K562 (cell line): ENCODE measurements around the gene CAMSAP3. TPM values are rescaled to one million over a fixed set of nuclear protein-coding genes. Genes with fewer than 3 reads are reported as not detected.

Source experiments
- CEBPG ChIP-seq, 3 experiments: fragments of 200-800 bp in 1 of 3; sonication (Bioruptor generic) in 1 of 3; sonication (generic) in 1 of 3; formaldehyde crosslinking in 1 of 3; IDR thresholded peaks in 2 of 3; conservative IDR thresholded peaks in 1 of 3; 2 replicates each; pipeline versions ENCODE4 v1.6.1 to v1.8.0; 2016 to 2022; ENCODE audit warnings: missing compliant biosample characterization in 2 of 3, missing genetic modification characterization in 2 of 3, mild to moderate bottlenecking in 1 of 3, missing genetic modification reagents in 1 of 3
- CHD7 ChIP-seq: fragments of 200-600 bp; sonication (generic); IDR thresholded peaks from one replicate; pipeline ENCODE4 v1.6.1; 2012; ENCODE audit warnings: mild to moderate bottlenecking, low read depth, low read length, inconsistent platforms
- MAFF ChIP-seq: IDR thresholded peaks from 2 replicates; pipeline ENCODE4 v1.6.1; 2012; ENCODE audit warnings: low read length, improper control_type of control experiment
- MAX ChIP-seq: sonication (generic); formaldehyde crosslinking; IDR thresholded peaks from 2 replicates; pipeline ENCODE4 v1.9.0; 2022; ENCODE audit warnings: mild to moderate bottlenecking, missing genetic modification reagents
- MCM5 ChIP-seq: fragments of 450-650 bp; IDR thresholded peaks from 2 replicates; pipeline ENCODE4 v1.6.1; 2016; ENCODE audit warnings: low read depth
- NCOA2 ChIP-seq, 2 experiments: fragments of 450-650 bp; IDR thresholded peaks; 2 replicates each; pipeline ENCODE4 v1.6.1; 2018; ENCODE audit warnings: mild to moderate bottlenecking in 2 of 2, moderate library complexity in 1 of 2; ENCODE audit not compliant: partially characterized antibody in 2 of 2
- RBBP5 ChIP-seq: fragments of 200-600 bp; sonication (generic); IDR thresholded peaks from 2 replicates; pipeline ENCODE4 v1.6.1; 2012; ENCODE audit warnings: borderline replicate concordance, mild to moderate bottlenecking, low read length, control low read depth, inconsistent platforms; ENCODE audit not compliant: insufficient read depth, poor library complexity, severe bottlenecking
- RFX5 ChIP-seq: IDR thresholded peaks from 2 replicates; pipeline ENCODE4 v1.6.1; 2011; ENCODE audit warnings: low read depth, mild to moderate bottlenecking, improper control_type of control experiment, low read length
- SAFB ChIP-seq: fragments of 200-400 bp; formaldehyde crosslinking; IDR thresholded peaks from 2 replicates; pipeline ENCODE4 v1.6.1; 2017; ENCODE audit warnings: low read depth, low read length, borderline replicate concordance
- ZNF224 ChIP-seq: sonication (generic); formaldehyde crosslinking; IDR thresholded peaks from 2 replicates; pipeline ENCODE4 v1.8.0; 2022; ENCODE audit warnings: mild to moderate bottlenecking, missing genetic modification reagents
- ZNF282 ChIP-seq: sonication (generic); formaldehyde crosslinking; IDR thresholded peaks from 2 replicates; pipeline ENCODE4 v1.8.1; 2023; ENCODE audit warnings: missing genetic modification reagents
- ZNF589 ChIP-seq: fragments of 200-800 bp; sonication (Bioruptor generic); IDR thresholded peaks from 2 replicates; pipeline ENCODE4 v1.6.1; 2016; ENCODE audit warnings: low read depth, missing genetic modification characterization, missing compliant biosample characterization
- polyA plus RNA-seq, 8 experiments: library from polyadenylated mRNA; depleted of rRNA in 4 of 8; stranded (reverse) in 5 of 8; unstranded in 3 of 8; fragments of >200 nt; fragmentation: Nextera tagmentation in 2 of 8; fragmentation: Illumina TruSeq in 1 of 8; extraction: Ambion mirVana in 2 of 8; extraction: Trizol in 1 of 8; gene quantifications; 2 replicates each; pipeline versions ENCODE4 v1.2.1 to v1.2.3, GENCODE V29; 2011 to 2014; ENCODE audit warnings: inconsistent platforms in 1 of 8, missing spikeins in 1 of 8
- total RNA-seq, 7 experiments: library from RNA; depleted of rRNA in 6 of 7; stranded (reverse); fragments of >200 nt in 6 of 7; fragmentation: Illumina TruSeq in 2 of 7; extraction: Trizol in 2 of 7; gene quantifications; 2 replicates each; pipeline versions ENCODE4 v1.2.1 to v1.2.3, GENCODE V29; 2011 to 2021; ENCODE audit warnings: low replicate concordance in 1 of 7
- TF ChIP-seq, protein P1 (sequence below): fragments of 250-450 bp; sonication (Bioruptor Pico); IDR thresholded peaks from 2 replicates; pipeline ENCODE4 v1.5.0; 2020; ENCODE audit warnings: mild to moderate bottlenecking

The CAMSAP3 gene
- total and polyA plus RNA-seq, 9 of the 15 experiments (the other 6 are each of a cell fraction or from before 2014, with no cell fraction given), result 0.01 to 0.89 (median 0.22) TPM; not detected in 1

GRCh38 chr19:7562646-7563393, 32.8 kb upstream of the CAMSAP3 start (continued):
- no peak for TF ChIP-seq CHD7
- TF ChIP-seq, protein P1, sequence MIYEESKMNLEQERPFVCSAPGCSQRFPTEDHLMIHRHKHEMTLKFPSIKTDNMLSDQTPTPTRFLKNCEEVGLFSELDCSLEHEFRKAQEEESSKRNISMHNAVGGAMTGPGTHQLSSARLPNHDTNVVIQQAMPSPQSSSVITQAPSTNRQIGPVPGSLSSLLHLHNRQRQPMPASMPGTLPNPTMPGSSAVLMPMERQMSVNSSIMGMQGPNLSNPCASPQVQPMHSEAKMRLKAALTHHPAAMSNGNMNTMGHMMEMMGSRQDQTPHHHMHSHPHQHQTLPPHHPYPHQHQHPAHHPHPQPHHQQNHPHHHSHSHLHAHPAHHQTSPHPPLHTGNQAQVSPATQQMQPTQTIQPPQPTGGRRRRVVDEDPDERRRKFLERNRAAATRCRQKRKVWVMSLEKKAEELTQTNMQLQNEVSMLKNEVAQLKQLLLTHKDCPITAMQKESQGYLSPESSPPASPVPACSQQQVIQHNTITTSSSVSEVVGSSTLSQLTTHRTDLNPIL (CRISPR knock-in tag), result no peak
- peak; percentile 68 for TF ChIP-seq RFX5
- no peak for TF ChIP-seq SAFB
- TF ChIP-seq ZNF224 (CRISPR knock-in tag), result peak; percentile 99
- TF ChIP-seq ZNF589 (CRISPR knock-in tag), result peak; percentile 91; the same call in 1 of the 2 replicates
- no peak for TF ChIP-seq MCM5
- TF ChIP-seq NCOA2 (IDR thresholded peaks at IDR 0.05; ENCODE audit: partially characterized antibody in 2 of 2), result no peak
- peak; percentile 59; the same call in 1 of the 2 replicates for TF ChIP-seq CEBPG (CRISPR knock-in tag; IDR thresholded peaks at IDR 0.05)
- TF ChIP-seq CEBPG (tag; conservative IDR thresholded peaks at IDR 0.05 in 1 of 2, IDR thresholded peaks at IDR 0.05 in 1 of 2), result no peak
- TF ChIP-seq ZNF282 (CRISPR knock-in tag), result peak; percentile 98; the same call in 1 of the 2 replicates
- TF ChIP-seq MAX, result peak; percentile 75; the same call in 1 of the 2 replicates
- no peak for TF ChIP-seq MAFF
- no peak for TF ChIP-seq RBBP5
